Lower lobe of right lung (tissue), 2 donors: ENCODE measurements around the gene RRP7A. TPM values are rescaled to one million over a fixed set of nuclear protein-coding genes. Genes with fewer than 3 reads are reported as not detected.
"Not testable (repeated sequence)": the region's sequence is repeated elsewhere in the genome, so short reads cannot be mapped to it uniquely, and the experiment has no call there.

Experiments
- ATAC-seq, 2 donors: fragments of 200-7000 bp; cut with Tn5 transposase; one replicate each; pipeline ENCODE4 v1.9.1; 2020 to 2022; ENCODE audit warnings: mild to moderate bottlenecking in 2 of 2, moderate library complexity in 2 of 2
- DNase-seq: peaks from one replicate; pipeline ENCODE4 v3.0.0-alpha.2; 2020
- H3K27ac ChIP-seq: fragments of 200-600 bp; one replicate; pipeline ENCODE4 v1.8.0; 2022
- H3K27me3 ChIP-seq: fragments of 200-600 bp; one replicate; pipeline ENCODE4 v1.8.0; 2022; ENCODE audit warnings: low read depth
- H3K36me3 ChIP-seq: fragments of 200-600 bp; one replicate; pipeline ENCODE4 v1.8.0; 2022; ENCODE audit warnings: mild to moderate bottlenecking
- H3K4me1 ChIP-seq: fragments of 200-600 bp; one replicate; pipeline ENCODE4 v1.8.0; 2022
- H3K4me3 ChIP-seq: fragments of 200-600 bp; one replicate; pipeline ENCODE4 v1.8.0; 2022; ENCODE audit warnings: mild to moderate bottlenecking
- H3K9me3 ChIP-seq: fragments of 200-600 bp; one replicate; pipeline ENCODE4 v1.8.0; 2022
- CTCF ChIP-seq: fragments of 200-600 bp; IDR thresholded peaks from one replicate; pipeline ENCODE4 v1.8.0; 2022; ENCODE audit warnings: antibody characterized with exemption, mild to moderate bottlenecking
- intact Hi-C: fragments of 100-400 bp; cut with DNase I; formaldehyde crosslinking; loops from one replicate; pipeline ENCODE4 v1.11.0; 2022
- total RNA-seq: library from RNA; stranded (reverse); fragmentation: NEBNext Ultra II Directional; extraction: Animal tissue kit (Norgen Biotek cat#: 25700); gene quantifications from one replicate; pipeline ENCODE4 v1.2.1, GENCODE V29; 2021
- donor health status: DM: no; HTN: yes; CAD: no; lungs with severe emphysema.

Gene RRP7A
- total RNA-seq, 1 donor from 2014 or later: 34.4 TPM

- Histone ChIP-seq H3K4me1 (peaks cover 12% of the 10 kb centered on the region), H3K4me3 (no peak overlapping the region), H3K27me3 (no peaks in the 10 kb centered on the region), H3K27ac (no peak overlapping the region), H3K9me3 (no peaks in the 10 kb centered on the region), H3K36me3 (no peaks in the 10 kb centered on the region)
- DNase-seq: no peak
- intact Hi-C loops: no loop called here
- no peak for TF ChIP-seq CTCF
- no peak for ATAC-seq
Observed at GRCh38 chr22:42549331-42550060, 29.9 kb upstream of the RRP7A start.

- Histone ChIP-seq H3K4me3 (no peak overlapping the region), H3K9me3 (no peaks in the 10 kb centered on the region), H3K4me1 (peaks cover 6% of the 10 kb centered on the region), H3K36me3 (no peaks in the 10 kb centered on the region), H3K27ac (no peak overlapping the region), H3K27me3 (no peaks in the 10 kb centered on the region)
- TF ChIP-seq CTCF: no peak
- DNase-seq: no peak
- no peak for ATAC-seq
- intact Hi-C loops: no loop called here
Observed at GRCh38 chr22:42548597-42549330, 29.2 kb upstream of the RRP7A start.

GRCh38 chr22:42548126-42548525, 28.5 kb upstream of the RRP7A start:
- H3K27ac ChIP-seq, H3K4me1 ChIP-seq, ATAC-seq, H3K9me3 ChIP-seq, intact Hi-C loops, H3K27me3 ChIP-seq, H3K36me3 ChIP-seq, H3K4me3 ChIP-seq, DNase-seq: not testable (repeated sequence)

GRCh38 chr22:42547562-42547961, 28.0 kb upstream of the RRP7A start:
- no peak for TF ChIP-seq CTCF
- Histone ChIP-seq H3K36me3 (no peaks in the 10 kb centered on the region), H3K27ac (no peak overlapping the region), H3K27me3 (no peaks in the 10 kb centered on the region), H3K9me3 (no peaks in the 10 kb centered on the region), H3K4me3 (no peak overlapping the region), H3K4me1 (no peaks in the 10 kb centered on the region)
- DNase-seq (no peak), ATAC-seq (no peak)
- intact Hi-C loops: no loop called here

- intact Hi-C loops: no loop called here
- DNase-seq: no peak
- no peaks in the 10 kb centered on the region for H3K27me3 ChIP-seq
- no peak for TF ChIP-seq CTCF
- H3K9me3 ChIP-seq: no peaks in the 10 kb centered on the region
- ATAC-seq: no peak
- no peak overlapping the region for H3K27ac ChIP-seq
- H3K4me1 ChIP-seq: no peaks in the 10 kb centered on the region
- no peak overlapping the region for H3K4me3 ChIP-seq
- no peaks in the 10 kb centered on the region for H3K36me3 ChIP-seq
Observed at GRCh38 chr22:42544686-42545085, 25.1 kb upstream of the RRP7A start.

- H3K27ac ChIP-seq: not testable (repeated sequence)
Observed at GRCh38 chr22:42539236-42539771, 19.7 kb upstream of the RRP7A start.

GRCh38 chr22:42537199-42537831, 17.7 kb upstream of the RRP7A start:
- DNase-seq, H3K36me3 ChIP-seq, H3K4me1 ChIP-seq, intact Hi-C loops, H3K9me3 ChIP-seq, H3K27me3 ChIP-seq, H3K4me3 ChIP-seq: not testable (repeated sequence)
- peak; percentile 88 to 91 for ATAC-seq
- peak overlapping the region; percentile 60 for H3K27ac ChIP-seq

More at GRCh38 chr22:42539236-42539771, 19.7 kb upstream of the RRP7A start:
- H3K27me3 ChIP-seq, H3K4me1 ChIP-seq, DNase-seq, H3K36me3 ChIP-seq, intact Hi-C loops, H3K4me3 ChIP-seq, H3K9me3 ChIP-seq: not testable (repeated sequence)
- ATAC-seq: peak; percentile 83 to 90

GRCh38 chr22:42536634-42537033, 17.0 kb upstream of the RRP7A start:
- intact Hi-C loops, H3K4me3 ChIP-seq, H3K27me3 ChIP-seq, H3K36me3 ChIP-seq, H3K9me3 ChIP-seq, DNase-seq, H3K4me1 ChIP-seq, ATAC-seq: not testable (repeated sequence)
- H3K27ac ChIP-seq: peak overlapping the region; percentile 60
